Colonic mucosa (tissue), 4 donors: ENCODE data around the gene UBE2QL1. TPM values are rescaled to one million over a fixed set of nuclear protein-coding genes. Genes with fewer than 3 reads are reported as not detected.

Experiments used
- DNase-seq: peaks from one replicate; pipeline ENCODE4 v3.0.0-alpha.2; 2020
- H3K27ac ChIP-seq: fragments of 200-600 bp; one replicate; pipeline ENCODE4 v1.8.0; 2021
- H3K27me3 ChIP-seq: fragments of 200-600 bp; one replicate; pipeline ENCODE4 v1.8.0; 2021
- H3K36me3 ChIP-seq: fragments of 200-600 bp; one replicate; pipeline ENCODE4 v1.8.0; 2021
- H3K4me1 ChIP-seq: fragments of 200-600 bp; one replicate; pipeline ENCODE4 v1.8.0; 2021; ENCODE audit warnings: mild to moderate bottlenecking
- H3K4me3 ChIP-seq: fragments of 200-600 bp; one replicate; pipeline ENCODE4 v1.8.0; 2021
- H3K9ac ChIP-seq, 2 donors: one replicate each; pipeline ENCODE4 v1.7.0; 2013; ENCODE audit warnings: control low read depth in 2 of 2, low read depth in 2 of 2, low read length in 2 of 2
- H3K9me3 ChIP-seq: fragments of 200-600 bp; one replicate; pipeline ENCODE4 v1.8.0; 2021
- CTCF ChIP-seq: fragments of 200-600 bp; IDR thresholded peaks from one replicate; pipeline ENCODE4 v1.8.0; 2022; ENCODE audit warnings: antibody characterized with exemption, mild to moderate bottlenecking
- intact Hi-C: fragments of 100-400 bp; cut with DNase I; formaldehyde crosslinking; loops from one replicate; pipeline ENCODE4 v1.14.1; 2022
- total RNA-seq, 2 donors: library from RNA; stranded (reverse); fragmentation: NEBNext Ultra II Directional in 1 of 2; extraction: Animal tissue kit (Norgen Biotek cat#: 25700) in 1 of 2; gene quantifications; one replicate each; pipeline ENCODE4 v1.2.1, GENCODE V29; 2021
- donor health status: healthy.
- donor health status: DM: no; HTN: no; CAD: no.
- donor health status: DM: no; HTN: no; CAD: no.

Gene UBE2QL1
- total RNA-seq, 2 donors from 2014 or later = 0.12 to 0.35 TPM

- intact Hi-C loops = no loop called here
These were observed 95.3 kb downstream of the UBE2QL1 start for GRCh38 chr5:6543830-6544560.

More at GRCh38 chr5:6543830-6544560, 95.3 kb downstream of the UBE2QL1 start:
- H3K4me3 ChIP-seq = no peak overlapping the region
- no peaks in the 10 kb centered on the region for H3K4me1 ChIP-seq
- no peak for TF ChIP-seq CTCF
- H3K9ac ChIP-seq = no peak overlapping the region
- no peaks in the 10 kb centered on the region for H3K36me3 ChIP-seq
- H3K9me3 ChIP-seq = no peaks in the 10 kb centered on the region
- DNase-seq = peak; percentile 11
- no peaks in the 10 kb centered on the region for H3K27me3 ChIP-seq
- no peak overlapping the region for H3K27ac ChIP-seq

Other genes starting within 250 kb of the UBE2QL1 start
- 10 to 100 TPM; 25.0 to 27.3 TPM for gene MED10, start 70.3 kb upstream of the UBE2QL1 start, total RNA-seq
- gene NSUN2, start 184.2 kb downstream of the UBE2QL1 start, total RNA-seq = 10 to 100 TPM; 46.9 to 69.9 TPM
- gene SRD5A1, start 184.6 kb downstream of the UBE2QL1 start, total RNA-seq = 10 to 100 TPM; 15.9 to 17.4 TPM